DOHH2 (cell line): ENCODE measurements around the gene TRPC4.

ENCODE experiments used
- CTCF ChIP-seq: fragments of 200-600 bp; sonication (generic); IDR thresholded peaks from one replicate; pipeline ENCODE4 v1.5.1; 2014; ENCODE audit warnings: antibody characterized with exemption, mild to moderate bottlenecking, low read depth, low read length; ENCODE audit not compliant: poor library complexity, severe bottlenecking
- EZH2phosphoT487 ChIP-seq: fragments of 200-600 bp; sonication (generic); IDR thresholded peaks from 2 replicates; pipeline ENCODE4 v1.6.1; 2017; ENCODE audit warnings: borderline replicate concordance, mild to moderate bottlenecking, antibody characterized with exemption, low read length, moderate library complexity, mixed read lengths

GRCh38 chr13:37700887-37701286, 168.7 kb downstream of the TRPC4 start:
- no peak for TF ChIP-seq EZH2phosphoT487
- TF ChIP-seq CTCF: no peak
